HG03342 (cell line): ENCODE measurements around the gene NUP98.
"Not testable (repeated sequence)": the region's sequence is repeated elsewhere in the genome, so short reads cannot be mapped to it uniquely, and the experiment has no call there.

Source experiments
- ATAC-seq: cut with Tn5 transposase; IDR thresholded peaks from one replicate; pipeline ENCODE4 v1.9.1; 2021; ENCODE audit warnings: mild to moderate bottlenecking, moderate library complexity; ENCODE audit not compliant: unreplicated experiment

The NUP98 gene

GRCh38 chr11:3827434-3828186 lies 30.3 kb upstream of the NUP98 start:
- ATAC-seq: no peak

- no peak for ATAC-seq
Measured at GRCh38 chr11:3826721-3827120, 29.4 kb upstream of the NUP98 start.

- no peak for ATAC-seq
Measured at GRCh38 chr11:3825473-3826154, 28.3 kb upstream of the NUP98 start.

- ATAC-seq: peak; percentile 88
Measured at GRCh38 chr11:3824714-3825472, 27.5 kb upstream of the NUP98 start.

GRCh38 chr11:3823762-3824506 lies 26.6 kb upstream of the NUP98 start:
- ATAC-seq: no peak

- ATAC-seq: no peak
Measured at GRCh38 chr11:3823303-3823702, 25.9 kb upstream of the NUP98 start.

GRCh38 chr11:3822312-3822711 lies 25.0 kb upstream of the NUP98 start:
- ATAC-seq: no peak

GRCh38 chr11:3820971-3821370 lies 23.6 kb upstream of the NUP98 start:
- no peak for ATAC-seq

- no peak for ATAC-seq
Measured at GRCh38 chr11:3817181-3817800, 19.9 kb upstream of the NUP98 start.

- no peak for ATAC-seq
Measured at GRCh38 chr11:3816673-3817072, 19.3 kb upstream of the NUP98 start.

- no peak for ATAC-seq
Measured at GRCh38 chr11:3815845-3816244, 18.5 kb upstream of the NUP98 start.

GRCh38 chr11:3814832-3815231 lies 17.5 kb upstream of the NUP98 start:
- not testable (repeated sequence) for ATAC-seq

- no peak for ATAC-seq
Measured at GRCh38 chr11:3810951-3811350, 13.6 kb upstream of the NUP98 start.

- no peak for ATAC-seq
Measured at GRCh38 chr11:3810446-3810845, 13.1 kb upstream of the NUP98 start.

- ATAC-seq: no peak
Measured at GRCh38 chr11:3809624-3809928, 12.2 kb upstream of the NUP98 start.

GRCh38 chr11:3808861-3809623 lies 11.7 kb upstream of the NUP98 start:
- ATAC-seq: peak; percentile 78

- peak; percentile 48 for ATAC-seq
Measured at GRCh38 chr11:3807909-3808860, 10.8 kb upstream of the NUP98 start, which contains the start of gene PGAP2. TSS of gene PGAP2 (plus strand) at chr11:3808560. CDS start at chr11:3811260, 2,700 bp downstream.

- ATAC-seq: no peak
Measured at GRCh38 chr11:3803726-3804495, 6.6 kb upstream of the NUP98 start.
